ENCODE results near the gene ULK3. TPM values are rescaled to one million over a fixed set of nuclear protein-coding genes. Genes with fewer than 3 reads are reported as not detected.

Gene ULK3
- total RNA-seq, 1 donor from 2014 or later, result 40.3 TPM

DNA sequence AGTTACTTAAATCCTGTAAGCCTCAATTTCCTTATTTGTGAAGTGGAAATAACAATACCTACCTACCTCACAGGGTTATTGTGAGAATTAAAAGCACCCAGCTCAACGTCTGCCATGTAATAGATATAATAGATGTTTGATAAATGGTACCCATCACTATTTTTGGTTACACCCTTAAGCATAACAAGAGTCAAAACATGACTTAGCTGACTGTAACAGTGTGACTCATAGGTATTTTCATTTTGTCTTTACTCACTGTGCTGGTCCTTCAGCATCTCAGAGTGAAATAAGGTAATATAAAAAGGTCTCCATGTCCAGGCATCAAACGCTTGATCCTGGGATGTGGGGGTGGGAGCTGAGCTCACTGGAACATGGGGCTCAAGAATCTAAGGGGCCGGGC is 13.5 kb downstream of the ULK3 start:
- no peak for TF ChIP-seq CTCF (IDR thresholded peaks at IDR 0.05)
- H3K27me3 ChIP-seq (ENCODE audit: low read depth), result peaks cover 29% of the 10 kb centered on the region
- ATAC-seq, result no peak
- intact Hi-C loops (cut with DNase I), result no loop called here
- no peaks in the 10 kb centered on the region for H3K9me3 ChIP-seq
- DNase-seq, result no peak
- no peaks in the 10 kb centered on the region for H3K4me1 ChIP-seq
- no peaks in the 10 kb centered on the region for H3K36me3 ChIP-seq
- H3K27ac ChIP-seq, result no peak overlapping the region
- H3K4me3 ChIP-seq, result no peak overlapping the region

- H3K27ac ChIP-seq, result no peak overlapping the region
- no peak overlapping the region for H3K4me3 ChIP-seq
- peaks cover 34% of the 10 kb centered on the region for H3K27me3 ChIP-seq (ENCODE audit: low read depth)
- no peak for DNase-seq
- ATAC-seq, result no peak
- no peaks in the 10 kb centered on the region for H3K36me3 ChIP-seq
- intact Hi-C loops (cut with DNase I), result no loop called here
- no peaks in the 10 kb centered on the region for H3K9me3 ChIP-seq
- no peaks in the 10 kb centered on the region for H3K4me1 ChIP-seq
- no peak for TF ChIP-seq CTCF (IDR thresholded peaks at IDR 0.05)
Measured at GRCh38 chr15:74828835-74829234, 14.1 kb downstream of the ULK3 start.

GRCh38 chr15:74827614-74828013 is 15.3 kb downstream of the ULK3 start:
- intact Hi-C loops (cut with DNase I), result no loop called here
- no peak for TF ChIP-seq CTCF (IDR thresholded peaks at IDR 0.05)
- H3K4me1 ChIP-seq, result no peaks in the 10 kb centered on the region
- no peak overlapping the region for H3K27ac ChIP-seq
- H3K9me3 ChIP-seq, result no peaks in the 10 kb centered on the region
- H3K36me3 ChIP-seq, result no peaks in the 10 kb centered on the region
- ATAC-seq (no peak), DNase-seq (no peak)
- no peak overlapping the region for H3K4me3 ChIP-seq
- H3K27me3 ChIP-seq (ENCODE audit: low read depth), result peaks cover 34% of the 10 kb centered on the region

DNA sequence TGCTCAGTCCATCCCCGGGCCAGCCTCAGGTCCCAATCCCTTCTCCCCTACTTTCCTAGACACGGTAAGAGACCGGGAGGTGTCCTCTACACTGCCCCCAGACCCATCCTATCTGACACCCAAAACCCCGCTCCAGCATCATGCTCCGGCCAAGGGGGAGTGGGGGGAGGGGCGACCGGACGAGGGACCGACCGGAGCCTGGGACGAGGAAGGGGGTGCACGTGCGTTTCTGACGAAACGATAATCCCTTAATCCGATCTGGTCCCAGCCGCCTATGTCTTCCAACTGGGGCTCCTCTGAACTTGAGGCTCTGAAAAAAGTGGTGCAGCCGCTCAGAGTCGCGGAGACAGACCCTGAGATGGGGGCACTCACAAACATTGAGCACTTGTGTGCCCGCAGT is 16.0 kb downstream of the ULK3 start:
- Histone ChIP-seq H3K4me3 (no peak overlapping the region), H3K4me1 (no peaks in the 10 kb centered on the region), H3K9me3 (no peaks in the 10 kb centered on the region), H3K27ac (no peak overlapping the region), H3K36me3 (no peaks in the 10 kb centered on the region), H3K27me3 (ENCODE audit: low read depth) (peaks cover 34% of the 10 kb centered on the region)
- DNase-seq (no peak), ATAC-seq (no peak)
- intact Hi-C loops (cut with DNase I), result no loop called here
- no peak for TF ChIP-seq CTCF (IDR thresholded peaks at IDR 0.05)

DNA sequence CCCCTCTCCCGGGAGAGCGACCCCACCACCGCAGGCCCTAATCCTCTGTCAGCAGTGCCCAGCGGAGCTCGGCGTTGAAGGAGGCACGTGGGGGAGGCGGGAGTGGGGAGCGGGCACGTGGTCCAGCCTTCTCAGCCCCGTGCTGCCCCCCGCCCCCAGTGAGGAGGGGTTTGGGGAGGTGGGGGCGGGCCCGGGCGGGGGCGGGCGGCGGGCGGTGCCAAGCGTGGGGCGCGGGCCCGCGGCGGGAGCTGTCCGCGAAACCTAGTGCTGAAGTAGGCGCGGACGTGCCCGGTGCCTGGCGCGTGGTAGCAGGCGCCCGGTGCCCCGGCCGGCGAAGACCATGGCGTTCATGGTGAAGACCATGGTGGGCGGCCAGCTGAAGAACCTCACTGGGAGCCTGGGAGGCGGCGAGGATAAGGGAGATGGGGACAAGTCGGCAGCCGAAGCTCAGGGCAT is 16.6 kb downstream of the ULK3 start, which contains the start of gene CPLX3:
Gene CPLX3, plus strand, starts transcription at position 264 of the 456 bp plus-strand sequence. Its CDS starts 77 bp downstream, at position 341.
- H3K36me3 ChIP-seq, result no peaks in the 10 kb centered on the region
- H3K27ac ChIP-seq, result no peak within 1 kb of the TSS
- intact Hi-C loops (cut with DNase I), result no loop called here
- no peak for DNase-seq
- H3K4me3 ChIP-seq, result no peak within 1 kb of the TSS
- no peaks in the 10 kb centered on the region for H3K9me3 ChIP-seq
- no peak for TF ChIP-seq CTCF (IDR thresholded peaks at IDR 0.05)
- peak; percentile 57 to 64 for ATAC-seq
- no peaks in the 10 kb centered on the region for H3K4me1 ChIP-seq
- peaks cover 34% of the 10 kb centered on the region for H3K27me3 ChIP-seq (ENCODE audit: low read depth)

DNA sequence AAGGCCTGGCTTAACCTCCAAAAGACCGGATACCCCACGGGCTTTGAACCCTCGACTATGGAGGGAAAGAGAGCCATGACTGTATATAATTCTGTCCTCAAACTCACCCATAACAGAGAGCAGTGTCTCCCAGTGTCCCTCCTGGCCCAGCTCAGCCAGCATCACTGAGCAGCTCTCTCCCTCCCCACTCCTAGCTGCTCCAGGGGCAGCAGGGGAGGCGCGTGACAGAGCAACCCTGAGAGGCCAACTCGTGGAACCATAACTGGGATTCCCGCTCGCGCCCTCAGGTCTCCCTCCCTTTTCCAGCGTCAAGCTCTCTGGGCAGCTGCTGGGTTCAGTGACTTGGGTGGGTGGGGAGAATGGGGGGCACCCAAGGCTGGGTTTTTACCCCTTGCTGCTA is 17.1 kb downstream of the ULK3 start:
- intact Hi-C loops (cut with DNase I), result no loop called here
- Histone ChIP-seq H3K4me1 (no peaks in the 10 kb centered on the region), H3K27me3 (ENCODE audit: low read depth) (peaks cover 34% of the 10 kb centered on the region), H3K9me3 (no peaks in the 10 kb centered on the region), H3K4me3 (no peak overlapping the region), H3K27ac (no peak overlapping the region), H3K36me3 (no peaks in the 10 kb centered on the region)
- DNase-seq (no peak), ATAC-seq (no peak)
- TF ChIP-seq CTCF (IDR thresholded peaks at IDR 0.05), result no peak

Measured in lower lobe of right lung (tissue), 2 donors.